HL-60/S4 (cell line): Measurements from ENCODE around the gene SHC1.

Experiments
- in situ Hi-C: fragments of 300-500 bp; cut with MboI; formaldehyde crosslinking; loops from 2 replicates; pipeline ENCODE4 v1.14.3; 2022; ENCODE audit warnings: low sequenced_read_pairs

Gene SHC1

GRCh38 chr1:154958681-154959425 is 11.7 kb downstream of the SHC1 start:
- in situ Hi-C loops = no loop called here

GRCh38 chr1:154958036-154958435 is 12.5 kb downstream of the SHC1 start:
- in situ Hi-C loops = no loop called here

GRCh38 chr1:154957091-154957657 is 13.4 kb downstream of the SHC1 start:
- in situ Hi-C loops = no loop called here

DNA sequence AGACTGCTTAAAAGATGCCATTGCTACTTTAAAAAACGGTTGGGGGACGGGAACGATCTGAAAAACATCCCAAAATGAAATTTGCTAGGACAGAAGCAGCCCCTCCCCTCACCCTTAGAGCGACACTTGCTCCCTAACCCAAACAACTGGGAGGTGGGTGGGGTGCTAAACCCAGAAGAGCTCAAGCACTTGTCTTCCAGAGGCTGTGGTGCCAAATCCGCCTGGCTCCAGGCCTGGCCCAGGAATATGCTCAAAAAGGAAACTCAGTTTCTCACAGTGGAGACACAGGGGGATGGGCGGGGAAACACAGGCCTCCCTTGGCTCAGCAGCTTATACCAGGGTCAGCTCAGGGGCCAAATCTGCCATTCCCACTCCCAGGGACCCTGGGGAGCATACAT is 14.0 kb downstream of the SHC1 start:
- in situ Hi-C loops = no loop called here

DNA sequence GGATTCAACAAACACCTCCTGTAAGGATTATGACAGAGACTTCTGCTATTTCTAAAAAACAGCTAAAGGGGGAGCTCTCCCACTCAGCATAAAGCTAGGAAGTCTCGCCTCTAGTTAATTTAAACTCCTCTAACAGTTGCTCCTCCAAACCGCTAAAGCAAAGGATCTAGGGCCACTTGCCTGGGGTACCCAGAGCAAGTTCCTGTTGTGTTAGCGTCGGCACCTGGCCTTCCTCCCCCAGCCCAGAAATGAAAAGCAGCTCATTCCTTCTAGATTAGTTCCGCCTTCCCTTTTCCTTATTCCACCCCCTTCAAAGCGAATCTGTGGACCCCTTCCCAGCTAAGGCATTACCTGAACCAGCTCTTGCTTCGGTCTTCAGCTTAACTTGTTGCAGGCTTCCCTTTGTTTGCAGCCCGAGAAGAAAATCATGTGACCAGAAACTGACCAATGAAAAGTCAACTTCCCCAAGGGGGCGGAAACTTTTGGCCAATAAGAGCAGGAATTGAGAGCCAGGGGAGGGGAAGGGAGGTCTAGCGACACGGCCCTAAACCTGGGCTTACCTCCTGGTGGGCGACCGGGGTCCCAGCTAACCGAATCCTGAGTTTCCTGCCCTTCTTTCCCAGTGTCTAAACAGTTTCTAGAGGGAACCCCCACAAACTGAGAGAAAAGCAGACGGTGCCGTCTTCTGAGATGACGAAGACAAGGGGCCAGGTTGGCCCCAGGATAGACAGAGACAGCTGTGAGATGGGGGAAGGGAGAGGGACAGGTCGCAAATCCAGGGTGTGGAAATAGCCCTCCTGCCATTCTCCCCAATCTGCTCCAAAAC is 14.6 kb downstream of the SHC1 start, which contains the start of gene PBXIP1:
Gene PBXIP1 (minus strand): TSS at position 382 of the 826 bp plus-strand sequence. CDS start 2,378 bp downstream, outside the sequence.
- in situ Hi-C loops = no loop called here

DNA sequence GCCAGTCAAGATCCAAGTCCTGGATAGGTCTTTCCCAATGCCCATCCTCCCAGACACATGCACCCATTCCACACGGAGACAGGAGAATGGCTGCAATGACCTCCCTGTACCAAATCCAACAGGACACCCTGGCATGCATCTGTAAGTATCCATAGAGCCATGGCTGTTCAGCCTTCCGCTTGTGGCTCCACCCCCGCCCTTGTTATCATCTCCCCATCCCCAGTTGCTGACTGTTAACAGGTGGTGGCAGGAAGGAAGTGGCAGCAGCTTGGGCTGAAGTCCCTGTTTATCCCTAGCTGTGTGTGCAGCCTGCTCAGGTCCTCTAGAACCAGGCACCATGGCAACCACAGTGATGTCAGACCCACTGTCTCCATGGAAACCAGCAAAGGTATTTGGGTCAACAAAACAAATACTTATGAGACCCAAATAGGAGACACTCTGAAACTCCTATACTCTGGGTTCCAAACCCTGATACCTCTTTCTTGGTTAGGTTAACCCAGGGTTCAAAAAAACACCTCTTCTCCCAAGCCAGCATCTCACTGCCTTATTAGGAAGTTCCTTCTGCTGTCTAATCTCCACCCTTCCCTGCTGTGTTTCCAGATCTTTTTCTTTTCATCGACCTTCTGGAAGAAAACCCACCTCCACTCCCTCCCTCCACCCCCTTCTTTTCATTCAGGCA is 15.4 kb downstream of the SHC1 start:
- in situ Hi-C loops = no loop called here

- in situ Hi-C loops = no loop called here
Measured at GRCh38 chr1:154954541-154954940, 16.0 kb downstream of the SHC1 start.

GRCh38 chr1:154953611-154954038 is 16.9 kb downstream of the SHC1 start:
- in situ Hi-C loops = no loop called here

GRCh38 chr1:154952664-154953063 is 17.9 kb downstream of the SHC1 start:
- in situ Hi-C loops = no loop called here

DNA sequence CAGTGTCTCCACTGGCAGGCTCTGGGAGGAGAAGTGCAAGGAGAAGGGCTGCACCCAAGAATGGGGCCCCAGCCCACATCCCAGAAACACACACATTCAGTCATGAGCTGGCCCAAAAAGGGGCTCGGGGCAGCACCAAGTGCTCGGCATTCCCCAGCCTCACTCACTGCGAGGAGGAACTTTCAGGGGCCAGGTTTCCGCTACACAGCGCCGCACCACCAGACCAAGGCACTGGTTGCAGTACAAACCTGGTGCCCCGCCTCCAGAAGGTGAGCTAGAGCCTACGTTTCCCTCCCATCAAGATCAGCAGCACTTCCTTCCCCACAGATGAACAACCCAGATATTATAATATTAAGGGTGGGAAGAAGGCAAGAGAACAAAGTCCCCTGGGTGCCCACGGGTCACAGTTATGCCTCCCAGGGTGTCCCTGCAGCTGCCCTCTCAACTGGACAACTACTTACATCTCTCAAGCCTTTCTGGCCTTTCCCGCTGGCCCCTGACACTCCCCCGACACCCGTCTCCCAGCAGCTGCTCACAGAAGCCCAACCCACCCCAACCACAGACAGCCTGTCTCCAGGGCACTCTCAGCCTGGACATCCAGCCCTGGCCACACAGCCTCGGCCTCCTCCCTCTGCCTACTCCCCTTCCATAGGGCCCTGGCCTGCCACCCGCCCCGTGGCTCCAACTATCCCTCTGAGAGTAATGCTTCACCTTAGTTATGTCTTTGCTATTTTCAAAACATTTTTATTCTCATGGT is 18.5 kb downstream of the SHC1 start:
- in situ Hi-C loops = no loop called here

- in situ Hi-C loops = no loop called here
Measured at GRCh38 chr1:154948079-154948478, 22.5 kb downstream of the SHC1 start.

GRCh38 chr1:154945962-154946850 is 24.3 kb downstream of the SHC1 start:
- in situ Hi-C loops = no loop called here

DNA sequence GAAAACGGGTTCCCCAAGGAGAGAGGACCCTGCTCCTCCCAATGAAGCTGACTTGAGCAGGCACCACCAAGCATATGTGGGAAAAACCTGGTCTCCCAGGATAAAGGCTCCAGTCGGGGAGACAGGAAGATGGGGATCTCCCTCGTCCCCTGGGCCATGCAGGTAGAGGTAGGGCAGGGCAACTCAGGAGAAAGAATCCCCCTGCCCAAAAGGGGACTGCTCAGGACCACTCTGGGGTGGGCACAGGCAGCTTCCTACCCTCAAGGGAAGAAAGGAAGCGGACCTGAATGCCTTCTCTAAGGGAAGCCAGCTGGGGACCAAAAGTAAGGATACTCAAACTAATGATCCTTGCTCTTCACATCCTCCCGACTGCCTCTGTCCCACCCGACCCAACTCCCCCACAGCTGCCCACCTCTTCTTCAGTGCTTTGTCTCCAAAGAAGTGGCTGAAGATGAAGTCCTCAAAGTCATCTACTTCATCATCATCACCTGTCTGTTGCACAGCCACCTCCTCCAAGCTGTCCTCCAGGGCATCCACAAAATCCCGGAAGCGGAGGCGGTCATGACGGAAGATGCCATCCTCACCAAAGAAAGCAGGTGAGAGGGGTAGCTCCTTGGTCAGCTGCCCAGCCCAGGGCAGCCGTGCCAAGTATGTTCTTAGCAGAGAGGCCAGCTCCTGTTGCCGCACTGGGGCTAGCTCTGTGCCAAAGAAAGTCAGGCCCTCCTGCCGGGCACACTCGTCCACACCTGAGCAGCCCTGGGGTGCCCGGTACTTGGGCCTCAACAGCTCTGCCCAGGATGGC is 25.2 kb downstream of the SHC1 start:
- in situ Hi-C loops = no loop called here

- in situ Hi-C loops = no loop called here
Measured at GRCh38 chr1:154944401-154945159, 26.0 kb downstream of the SHC1 start.

DNA sequence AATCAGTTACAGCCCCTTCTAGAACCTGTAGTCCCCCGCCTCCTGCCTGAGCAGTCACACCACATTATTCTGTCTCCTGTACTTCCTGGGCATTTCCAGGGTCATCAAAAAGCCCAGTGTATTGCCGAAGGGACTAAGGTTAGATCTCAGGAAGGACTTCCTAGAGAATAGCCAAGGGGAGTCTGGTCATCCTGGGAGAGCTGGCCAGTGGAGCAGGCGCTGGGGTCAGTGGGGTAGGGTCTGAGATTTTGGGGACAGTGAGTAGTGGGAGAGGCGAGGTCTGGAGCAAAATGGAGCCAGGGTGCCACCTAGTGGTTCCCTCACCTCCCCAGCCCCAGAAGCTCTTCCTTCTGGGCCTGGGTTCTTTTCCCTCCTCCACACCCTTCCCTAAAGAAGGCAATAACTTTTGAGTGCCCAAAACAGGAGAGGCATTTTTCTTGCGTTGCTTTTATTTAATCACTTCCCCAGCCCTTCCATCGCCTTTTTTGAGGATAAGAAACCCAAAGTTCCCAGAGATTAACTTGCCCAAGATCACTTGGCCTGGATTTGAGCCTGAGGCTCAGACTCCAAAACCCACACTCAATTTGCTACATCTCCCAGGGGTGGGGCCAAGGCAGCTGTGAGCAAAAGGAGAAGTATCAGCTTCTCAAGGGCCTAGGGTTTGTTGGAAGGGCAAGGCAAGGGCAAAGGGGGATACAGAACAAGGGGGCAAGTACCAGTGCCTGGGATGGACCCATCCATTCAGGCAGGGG is 26.7 kb downstream of the SHC1 start:
- in situ Hi-C loops = no loop called here

DNA sequence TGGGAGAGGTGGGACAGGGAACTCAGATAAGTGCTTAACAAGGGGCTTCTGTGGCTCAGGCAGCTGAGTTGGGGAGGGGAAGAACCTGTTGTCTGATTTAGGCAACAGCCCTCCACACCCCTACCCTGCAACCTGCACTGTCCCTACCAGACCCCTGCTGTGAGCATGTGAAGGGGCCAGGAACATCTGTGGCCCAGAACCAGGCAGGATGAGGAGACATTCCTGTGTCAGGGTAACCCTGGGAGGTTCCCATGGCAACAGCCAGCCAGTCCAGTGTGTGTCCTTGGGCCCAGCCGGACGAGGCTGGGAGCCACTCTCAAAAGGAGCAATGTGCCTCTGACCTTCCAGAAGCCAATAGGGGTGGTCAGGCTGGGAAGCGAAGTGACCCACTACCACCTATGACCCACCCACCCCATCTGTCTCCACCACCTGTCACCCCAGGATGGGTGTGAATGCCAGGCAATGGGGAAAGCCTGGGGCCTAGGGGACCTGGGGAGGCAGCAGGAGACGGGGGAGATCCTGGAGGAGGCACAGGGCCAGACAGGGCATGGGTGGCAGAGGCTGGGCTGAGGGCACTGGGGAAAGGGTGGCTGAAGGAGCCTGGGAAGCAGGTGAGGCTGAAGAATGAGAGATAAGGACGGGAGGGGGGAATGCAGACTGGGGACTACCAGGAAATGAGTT is 29.1 kb downstream of the SHC1 start:
- in situ Hi-C loops = no loop called here
